ENCODE data around the gene GPRIN1.

DNA sequence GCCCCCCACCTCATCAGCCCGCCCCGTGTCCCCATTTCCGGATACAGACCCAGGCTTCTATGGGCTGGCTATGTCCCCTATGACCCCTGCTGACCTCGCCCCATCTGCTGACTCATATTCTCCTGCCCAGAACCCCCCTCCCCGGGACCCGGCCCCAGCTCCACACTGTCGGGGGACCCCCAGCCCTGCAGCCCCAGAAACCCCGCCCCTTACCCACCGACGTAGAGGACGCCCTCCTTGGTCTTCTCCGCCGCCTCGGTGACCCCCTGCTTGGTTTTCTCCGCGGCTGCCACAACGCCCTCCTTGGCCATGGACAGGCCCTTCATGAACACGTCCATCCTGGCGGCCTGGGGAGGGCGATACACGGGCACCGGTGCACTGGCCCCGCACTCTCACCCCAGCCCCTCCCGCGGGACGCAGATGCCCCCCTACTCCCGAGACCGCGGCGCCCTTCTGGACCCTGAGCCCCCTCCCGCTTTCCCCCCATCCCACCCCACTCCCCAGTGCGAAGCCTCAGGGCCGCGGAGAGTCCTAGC, 19.4 kb upstream of the GPRIN1 start:
- TF ChIP-seq, protein P1, sequence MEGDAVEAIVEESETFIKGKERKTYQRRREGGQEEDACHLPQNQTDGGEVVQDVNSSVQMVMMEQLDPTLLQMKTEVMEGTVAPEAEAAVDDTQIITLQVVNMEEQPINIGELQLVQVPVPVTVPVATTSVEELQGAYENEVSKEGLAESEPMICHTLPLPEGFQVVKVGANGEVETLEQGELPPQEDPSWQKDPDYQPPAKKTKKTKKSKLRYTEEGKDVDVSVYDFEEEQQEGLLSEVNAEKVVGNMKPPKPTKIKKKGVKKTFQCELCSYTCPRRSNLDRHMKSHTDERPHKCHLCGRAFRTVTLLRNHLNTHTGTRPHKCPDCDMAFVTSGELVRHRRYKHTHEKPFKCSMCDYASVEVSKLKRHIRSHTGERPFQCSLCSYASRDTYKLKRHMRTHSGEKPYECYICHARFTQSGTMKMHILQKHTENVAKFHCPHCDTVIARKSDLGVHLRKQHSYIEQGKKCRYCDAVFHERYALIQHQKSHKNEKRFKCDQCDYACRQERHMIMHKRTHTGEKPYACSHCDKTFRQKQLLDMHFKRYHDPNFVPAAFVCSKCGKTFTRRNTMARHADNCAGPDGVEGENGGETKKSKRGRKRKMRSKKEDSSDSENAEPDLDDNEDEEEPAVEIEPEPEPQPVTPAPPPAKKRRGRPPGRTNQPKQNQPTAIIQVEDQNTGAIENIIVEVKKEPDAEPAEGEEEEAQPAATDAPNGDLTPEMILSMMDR (IDR thresholded peaks at IDR 0.05): no peak
- TF ChIP-seq POLR2A (IDR thresholded peaks at IDR 0.05): no peak

All from right lobe of liver (tissue), 4 donors.